NT2/D1 (cell line): ENCODE results near the gene ZNF41.

Experiments
- SUZ12 ChIP-seq: IDR thresholded peaks from 2 replicates; pipeline ENCODE4 v1.6.1; 2011; ENCODE audit not compliant: insufficient read length, insufficient read depth; ENCODE audit errors: extremely low read depth
- YY1 ChIP-seq: IDR thresholded peaks from 2 replicates; pipeline ENCODE4 v1.6.1; 2011; ENCODE audit not compliant: insufficient read length, insufficient read depth
- ZNF274 ChIP-seq: IDR thresholded peaks from 2 replicates; pipeline ENCODE4 v1.6.1; 2011; ENCODE audit warnings: mild to moderate bottlenecking, low read depth, low read length

- TF ChIP-seq ZNF274: no peak
- no peak for TF ChIP-seq SUZ12
- TF ChIP-seq YY1: no peak
Observed at GRCh38 chrX:47499293-47499692, 16.3 kb upstream of the ZNF41 start.
